GM18951 (cell line): ENCODE results near the gene LY9.
A peak's percentile ranks its signal among the peaks of the same experiment; 100 is the strongest.

Experiments
- POLR2A ChIP-seq: IDR thresholded peaks from 4 replicates; pipeline ENCODE4 v1.6.1; 2011; ENCODE audit warnings: mild to moderate bottlenecking; ENCODE audit not compliant: insufficient read length, insufficient read depth; ENCODE audit errors: extremely low read depth
- in situ Hi-C: fragments of 300-500 bp; cut with MboI; formaldehyde crosslinking; loops from one replicate; pipeline ENCODE4 v1.12.0; 2022; ENCODE audit warnings: low sequenced_read_pairs, mixed read lengths, inconsistent platforms; ENCODE audit not compliant: unreplicated experiment

The LY9 gene

DNA sequence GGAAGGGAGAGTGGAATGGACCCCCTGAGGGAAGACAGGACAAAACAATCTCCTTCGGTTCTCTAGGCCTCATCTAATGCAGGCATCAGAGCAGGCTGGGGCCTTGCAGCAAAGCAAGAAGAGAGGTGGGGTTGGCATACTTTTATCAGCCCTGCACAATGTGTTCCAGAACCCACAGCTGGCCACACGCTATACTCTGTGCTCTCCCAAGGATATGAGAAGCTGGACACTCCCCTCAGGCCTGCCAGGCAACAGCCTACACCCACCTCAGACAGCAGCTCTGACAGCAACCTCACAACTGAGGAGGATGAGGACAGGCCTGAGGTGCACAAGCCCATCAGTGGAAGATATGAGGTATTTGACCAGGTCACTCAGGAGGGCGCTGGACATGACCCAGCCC lies 27.3 kb downstream of the LY9 start:
- no peak for TF ChIP-seq POLR2A
- in situ Hi-C loops, result no loop called here

DNA sequence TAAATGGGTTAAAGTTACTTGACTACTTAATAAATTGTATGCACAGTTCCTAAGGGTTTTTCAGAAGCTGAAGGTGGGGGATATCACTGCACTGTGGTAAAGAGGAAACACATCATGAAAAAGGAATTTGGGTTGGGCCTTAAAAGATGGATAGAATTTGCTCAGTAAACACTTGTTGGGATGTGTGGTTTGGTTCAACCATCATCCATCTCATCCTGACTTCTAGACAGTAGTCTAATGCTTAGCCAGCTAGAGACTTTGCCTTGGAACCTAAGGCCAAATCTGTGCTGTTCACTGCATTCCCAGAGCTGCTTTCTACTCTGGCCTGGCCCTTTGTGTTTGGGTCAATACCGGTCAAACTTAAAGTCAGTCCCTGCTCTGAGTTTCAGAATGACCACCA lies 30.6 kb downstream of the LY9 start:
- no peak for TF ChIP-seq POLR2A

DNA sequence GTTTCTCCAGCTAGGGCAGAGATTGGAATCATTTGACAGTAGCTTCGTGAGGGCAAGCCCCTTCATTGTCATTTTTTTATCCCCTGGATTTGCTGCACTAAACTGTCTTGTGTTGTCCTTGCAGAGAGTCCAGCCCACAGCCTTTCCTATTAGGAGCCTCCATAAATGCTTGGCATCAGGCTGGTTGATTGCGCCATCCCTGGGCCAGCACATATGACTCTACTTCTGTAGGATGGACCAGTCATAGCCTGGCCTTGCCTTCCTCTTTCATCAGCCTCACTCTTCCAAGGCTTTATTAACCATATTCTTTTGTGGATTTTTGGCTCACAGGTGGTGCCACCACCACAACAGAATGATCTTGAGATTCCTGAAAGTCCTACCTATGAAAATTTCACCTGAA lies 31.4 kb downstream of the LY9 start:
- TF ChIP-seq POLR2A, result no peak
- in situ Hi-C loops, result no loop called here

More for the DNA sequence above, 30.6 kb downstream of the LY9 start:
- in situ Hi-C loops, result no loop called here

DNA sequence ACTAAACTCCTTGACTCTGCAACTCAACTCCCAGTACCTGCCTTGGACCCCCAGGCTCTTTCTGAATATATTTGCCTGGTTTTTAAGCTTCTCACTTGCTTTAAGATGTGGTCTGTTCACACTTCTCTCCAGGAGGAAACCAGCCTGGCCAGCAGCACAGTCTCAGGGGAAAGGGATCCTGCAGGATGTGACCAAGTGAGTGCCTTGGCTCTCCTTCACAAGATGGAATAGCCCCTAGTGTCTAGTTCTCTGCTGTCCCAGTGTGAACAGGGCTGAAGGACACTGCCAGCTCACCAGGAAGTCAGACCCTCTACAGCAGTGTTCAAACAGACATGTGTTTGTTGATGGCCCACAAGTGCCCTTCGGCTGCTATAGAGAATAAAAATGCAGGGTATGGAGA lies 33.8 kb downstream of the LY9 start:
- TF ChIP-seq POLR2A, result no peak
- in situ Hi-C loops, result loop anchor here (5.0 kb wide), 1 partner anchor 123 kb away; the partner anchor contains the start of gene ITLN2

DNA sequence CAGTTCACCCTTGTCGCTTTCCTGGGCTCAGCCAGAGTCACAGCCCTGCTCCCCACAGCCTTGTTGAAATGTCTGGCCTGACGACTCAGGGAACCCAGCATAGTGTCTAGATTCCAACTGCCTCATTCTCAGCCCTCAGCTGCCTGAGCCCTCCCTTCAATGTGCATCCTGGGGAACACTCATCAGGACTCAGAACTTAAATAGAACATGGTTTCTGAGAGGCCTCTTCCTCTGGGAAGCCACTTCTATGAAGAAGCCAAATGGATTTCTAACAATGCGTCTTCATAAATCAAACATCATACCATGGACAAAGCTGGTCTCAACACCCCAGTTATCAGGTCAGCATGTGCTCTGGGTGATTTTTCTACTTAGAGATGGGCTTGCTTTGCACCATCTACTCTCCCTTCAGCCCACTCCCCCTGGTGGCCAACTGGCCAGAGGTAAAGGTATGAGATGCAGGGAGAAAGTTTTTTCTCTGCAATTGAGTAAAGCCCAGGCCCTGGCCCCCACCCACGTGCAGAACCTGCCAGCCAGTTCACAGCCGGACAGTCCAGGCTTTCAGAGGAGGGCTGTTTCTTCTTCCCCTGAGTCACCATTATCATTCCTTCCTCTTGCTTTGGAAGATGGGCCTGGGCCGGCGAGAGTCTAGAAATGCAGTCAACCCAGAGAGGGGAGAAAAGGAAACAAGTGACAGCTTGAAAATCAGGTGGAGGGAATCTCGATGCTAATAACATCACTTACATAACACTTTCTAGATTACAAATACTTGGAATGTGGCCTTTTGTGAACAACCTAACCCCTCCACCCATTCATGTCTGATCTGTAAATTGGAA lies 34.6 kb downstream of the LY9 start:
- no peak for TF ChIP-seq POLR2A
- in situ Hi-C loops, result loop anchor here (5.0 kb wide), 1 partner anchor 122 kb away; the partner anchor contains the start of gene ITLN2

DNA sequence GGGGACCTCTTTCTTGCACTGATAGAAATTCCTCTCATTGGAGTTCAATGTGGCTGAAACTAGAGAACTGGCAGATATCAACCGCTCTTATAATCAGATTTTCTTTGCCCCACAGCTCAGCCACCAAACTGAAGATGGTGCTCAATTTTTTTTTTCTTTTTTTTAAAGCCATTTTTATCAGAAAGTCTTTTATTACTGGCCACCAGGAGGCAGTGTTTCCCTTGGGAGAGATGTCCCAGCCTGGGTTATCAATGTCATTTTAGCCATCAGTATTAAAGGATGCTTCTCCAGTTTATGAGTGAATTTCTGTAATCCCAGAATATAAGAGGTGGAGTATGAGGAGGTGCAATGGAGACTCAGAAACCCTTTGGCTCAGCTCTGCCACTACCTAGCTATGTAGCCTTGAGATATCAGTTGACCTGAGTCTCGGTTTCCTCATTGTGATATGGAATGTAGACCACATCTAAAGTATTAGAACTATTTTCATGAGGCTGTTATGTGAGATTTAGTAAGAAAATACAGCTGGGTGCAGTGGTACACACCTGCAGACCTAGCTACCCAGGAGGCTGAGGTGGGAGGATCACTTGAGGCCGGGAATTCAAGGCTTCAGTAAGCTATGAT lies 39.1 kb downstream of the LY9 start:
- no peak for TF ChIP-seq POLR2A
- in situ Hi-C loops, result loop anchor here (5.0 kb wide), 1 partner anchor 117 kb away; the partner anchor contains the start of gene ITLN2

DNA sequence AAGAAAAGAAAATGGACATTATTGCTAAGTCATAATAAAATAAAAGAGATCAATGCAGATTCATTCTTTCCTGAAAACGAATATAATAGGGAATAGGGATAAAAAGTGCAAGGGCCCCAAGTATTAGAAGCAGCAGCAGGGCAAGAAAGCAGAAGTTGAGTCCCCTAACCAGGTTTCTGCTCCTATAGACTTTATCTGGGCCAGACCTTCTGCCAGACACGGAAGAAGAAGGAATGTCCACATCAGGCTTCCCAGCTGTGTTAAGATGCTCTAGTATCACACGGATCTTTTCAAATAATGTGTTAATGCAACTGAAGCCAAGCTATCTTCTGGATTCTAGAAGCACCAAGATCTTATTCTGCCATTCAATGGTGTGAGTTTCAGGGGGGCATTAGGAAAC lies 39.8 kb downstream of the LY9 start:
- TF ChIP-seq POLR2A, result no peak
- in situ Hi-C loops, result no loop called here

DNA sequence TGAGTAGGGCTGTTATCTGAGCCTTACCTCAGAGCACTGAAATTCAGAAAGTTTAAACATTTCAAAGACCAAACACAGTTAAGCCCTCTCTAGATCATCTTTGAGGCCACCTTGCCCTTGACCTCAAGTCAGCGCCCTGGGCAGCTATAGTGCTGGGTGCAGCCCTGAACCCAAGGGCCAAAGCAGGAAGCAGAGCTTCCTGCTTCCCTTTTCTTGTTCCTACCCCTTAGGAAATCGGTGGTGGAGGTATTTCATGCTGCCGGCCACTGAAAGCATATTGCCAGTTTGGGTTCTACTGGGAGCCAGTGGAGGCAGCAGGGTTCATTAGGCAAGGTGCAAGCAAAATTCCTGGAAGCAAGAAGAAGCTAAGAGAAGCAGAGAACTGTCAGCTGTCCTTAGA lies 40.6 kb downstream of the LY9 start:
- TF ChIP-seq POLR2A, result no peak
- in situ Hi-C loops, result no loop called here

DNA sequence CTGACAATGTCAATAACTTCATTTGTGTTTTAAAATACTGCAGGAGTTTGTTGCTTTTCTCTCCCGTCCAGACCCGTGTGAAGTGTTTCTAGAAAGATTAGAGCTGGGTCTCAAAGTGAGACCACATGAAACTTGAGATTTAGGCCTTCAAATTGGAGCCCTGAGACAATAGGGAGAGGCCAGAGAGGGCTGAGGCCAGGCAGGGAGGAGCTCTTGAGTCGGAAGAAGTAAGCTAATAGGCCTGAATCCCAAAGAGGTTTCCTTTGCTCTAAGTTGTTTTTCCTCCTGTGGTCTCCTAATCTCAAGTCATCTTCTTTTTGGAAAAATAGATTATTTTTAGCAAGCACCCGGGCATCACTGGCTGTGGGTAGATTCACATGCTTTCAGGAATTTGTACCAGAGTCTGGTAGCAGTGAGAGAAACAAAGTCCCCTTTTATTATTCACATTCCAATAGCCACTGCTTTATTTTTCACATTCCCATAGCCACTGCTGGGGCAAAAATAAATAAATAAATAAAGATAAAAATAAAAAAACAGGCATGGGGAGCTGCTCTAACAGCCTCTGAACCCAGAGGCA lies 41.1 kb downstream of the LY9 start:
- no peak for TF ChIP-seq POLR2A
- in situ Hi-C loops, result no loop called here

DNA sequence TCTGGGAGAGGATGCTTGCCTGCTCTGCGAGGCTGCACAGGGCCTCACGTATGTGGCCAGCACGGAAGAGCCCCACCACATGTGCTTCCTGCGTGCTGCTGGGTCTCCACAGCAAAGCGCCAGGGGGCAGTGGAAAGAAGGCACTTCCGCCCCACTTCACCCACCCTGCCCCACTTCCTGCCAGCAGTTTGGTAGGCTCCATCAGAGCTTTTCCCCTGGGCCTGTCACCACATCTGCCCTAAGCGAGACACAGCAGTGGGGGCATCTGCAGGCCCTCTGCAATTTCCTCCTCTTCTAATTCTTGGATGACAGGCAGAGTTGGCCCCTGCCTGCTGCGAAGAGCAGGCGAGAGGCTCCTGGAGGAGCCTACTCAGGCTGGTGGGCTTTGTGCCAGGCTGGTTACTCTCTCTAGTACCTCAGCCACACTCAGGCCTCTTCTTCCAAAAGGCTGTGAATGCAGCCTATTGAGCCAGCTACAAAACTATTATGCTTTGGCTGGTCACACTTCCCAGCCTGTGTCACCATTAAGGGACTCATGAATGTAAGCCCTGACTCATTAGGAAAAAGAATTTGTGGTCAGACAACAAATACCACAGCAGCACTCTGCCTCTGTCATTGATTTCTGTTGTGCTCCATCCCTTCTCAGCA lies 41.7 kb downstream of the LY9 start:
- peak; percentile 38 for TF ChIP-seq POLR2A
- in situ Hi-C loops, result no loop called here

DNA sequence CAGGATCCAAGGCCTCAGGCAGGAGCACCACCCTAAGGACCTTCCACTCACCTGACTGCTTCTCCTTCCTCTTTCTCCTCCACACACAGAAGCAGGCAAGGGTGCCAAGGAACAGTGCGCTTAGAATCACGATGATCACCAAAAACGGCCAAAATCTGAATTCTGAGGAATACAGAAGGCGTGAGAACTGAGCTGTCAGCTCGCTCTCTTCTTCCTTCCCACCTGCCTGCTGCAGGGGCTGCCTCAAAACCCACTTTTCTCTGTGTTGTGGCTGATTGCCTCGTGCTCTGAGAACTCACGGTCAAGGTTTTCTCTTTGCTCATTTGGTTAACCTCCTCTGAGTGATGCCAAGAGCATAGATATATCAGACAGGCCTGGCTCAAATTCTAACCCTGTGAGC lies 42.9 kb downstream of the LY9 start:
- TF ChIP-seq POLR2A, result no peak
- in situ Hi-C loops, result no loop called here

DNA sequence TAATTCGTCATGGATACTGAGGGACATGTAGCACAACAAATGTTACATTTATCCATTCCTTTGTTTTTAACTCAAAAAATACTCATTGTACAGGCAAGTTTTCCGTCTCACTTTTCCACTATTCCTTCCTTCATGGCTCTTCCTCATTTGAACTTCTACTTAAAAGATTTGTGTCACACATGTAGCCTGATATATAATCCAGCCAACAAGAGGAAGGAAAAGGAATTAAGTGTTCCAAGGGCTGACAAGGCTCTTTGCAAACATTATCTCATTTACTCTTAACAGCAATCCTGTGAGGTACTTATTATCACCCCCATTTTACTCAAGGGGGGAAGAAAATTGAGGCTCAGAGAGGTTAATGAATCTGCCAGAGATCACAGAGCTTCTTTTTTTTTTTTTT lies 43.8 kb downstream of the LY9 start:
- in situ Hi-C loops, result no loop called here
- TF ChIP-seq POLR2A, result no peak

DNA sequence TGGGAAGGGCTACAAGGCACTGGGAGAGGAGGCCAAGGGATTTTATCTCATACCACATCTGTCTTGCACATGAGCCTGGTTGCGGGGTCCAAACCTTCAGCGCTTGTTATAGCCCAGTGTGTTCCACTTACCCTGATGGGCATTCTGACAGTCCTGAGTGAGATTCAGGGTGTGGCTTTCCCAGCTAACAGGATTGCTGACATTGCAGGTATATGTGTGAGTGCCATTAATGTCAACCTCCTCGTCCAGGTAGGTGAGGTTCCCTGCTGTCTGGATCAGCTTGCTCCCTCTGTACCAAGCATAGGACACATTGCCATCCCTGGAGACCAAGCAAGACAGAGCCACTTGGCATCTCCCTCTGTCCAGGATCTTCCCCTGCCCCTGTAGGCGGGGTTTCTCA lies 45.1 kb downstream of the LY9 start:
- in situ Hi-C loops, result no loop called here
- TF ChIP-seq POLR2A, result no peak
